Stimulated activated CD4-positive, alpha-beta T cell treated with anti-CD3 and anti-CD28 coated beads, TNF-alpha, amount 100 ng/mL, for 48 hours (primary cell): ENCODE measurements around the gene RIBC1.
"Not testable (repeated sequence)": the region's sequence is repeated elsewhere in the genome, so short reads cannot be mapped to it uniquely, and the experiment has no call there.

ENCODE experiments used
- DNase-seq, 3 donors: peaks; one replicate each; pipeline ENCODE4 v3.0.0-alpha.2; 2020; ENCODE audit warnings: low read depth in 3 of 3

The RIBC1 gene

DNA sequence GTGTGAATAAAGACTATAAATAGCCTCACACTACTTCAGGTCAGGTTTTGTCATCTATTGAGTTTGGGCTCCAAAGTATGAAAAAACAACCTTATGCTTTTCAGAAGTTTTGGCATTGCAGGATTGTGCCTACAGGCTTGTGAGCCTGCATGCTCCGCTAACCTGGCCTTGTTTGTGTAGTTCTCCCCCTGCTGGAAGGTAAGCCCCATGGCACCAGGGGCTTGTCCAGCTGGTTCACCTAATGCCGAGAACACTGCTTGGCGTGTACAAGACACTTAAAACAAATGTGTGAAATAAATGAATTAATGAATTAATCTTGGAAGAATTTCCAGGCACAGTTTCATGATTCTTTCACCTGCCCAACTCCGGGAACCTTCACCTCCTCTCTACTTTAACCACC, 13.3 kb downstream of the RIBC1 start:
- DNase-seq: peak; percentile 28 to 47 (median 36)

DNA sequence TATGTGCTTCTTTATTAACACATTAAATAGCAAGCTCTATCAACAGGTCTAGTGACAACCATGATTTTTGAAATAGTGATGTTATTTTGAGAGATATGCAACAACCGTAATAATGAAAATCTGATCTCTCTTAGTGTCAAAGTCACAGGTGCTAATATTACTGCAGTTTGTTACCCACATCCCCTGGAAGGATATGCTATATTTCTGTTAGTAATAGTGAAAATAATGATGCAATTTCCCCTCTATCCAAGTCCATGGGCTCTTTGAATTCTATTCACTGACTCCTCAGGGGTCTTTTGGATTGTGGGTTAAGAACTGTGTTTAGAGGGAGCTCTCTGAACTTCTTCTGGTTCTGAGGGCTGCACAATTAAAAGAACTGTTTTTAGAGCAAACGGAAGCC, 14.5 kb downstream of the RIBC1 start:
- DNase-seq: no peak

DNA sequence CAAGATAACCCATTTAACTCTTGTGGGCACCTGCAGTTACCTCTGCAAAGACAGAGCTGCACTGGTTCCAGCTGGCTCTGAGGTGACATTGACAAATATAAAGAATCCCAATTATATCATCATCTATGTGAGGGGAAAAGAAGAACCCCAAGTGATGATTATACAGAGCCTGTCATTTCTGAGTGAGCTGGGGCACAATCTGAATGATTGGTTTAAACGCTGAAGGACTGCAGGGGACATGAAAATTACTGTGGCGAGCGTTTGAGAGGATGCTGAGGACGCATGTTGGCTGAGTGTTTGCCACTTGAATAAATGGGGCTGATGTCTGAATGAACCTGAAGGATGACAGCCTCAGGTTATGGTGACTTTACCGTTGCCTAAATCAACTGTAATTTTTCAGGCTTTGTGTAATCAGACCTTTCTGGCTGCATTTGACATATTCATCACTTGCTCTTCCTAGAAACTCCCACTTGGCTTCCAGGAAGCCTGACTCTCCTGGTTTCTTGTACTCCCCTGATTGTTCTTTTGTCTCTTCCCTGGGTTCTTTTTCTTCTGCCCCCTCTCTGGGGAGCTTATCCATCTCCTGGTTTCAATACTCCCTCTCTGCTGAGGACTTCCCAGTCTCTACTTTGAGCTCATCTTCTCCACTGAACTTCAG, 15.6 kb downstream of the RIBC1 start:
- DNase-seq: no peak

DNA sequence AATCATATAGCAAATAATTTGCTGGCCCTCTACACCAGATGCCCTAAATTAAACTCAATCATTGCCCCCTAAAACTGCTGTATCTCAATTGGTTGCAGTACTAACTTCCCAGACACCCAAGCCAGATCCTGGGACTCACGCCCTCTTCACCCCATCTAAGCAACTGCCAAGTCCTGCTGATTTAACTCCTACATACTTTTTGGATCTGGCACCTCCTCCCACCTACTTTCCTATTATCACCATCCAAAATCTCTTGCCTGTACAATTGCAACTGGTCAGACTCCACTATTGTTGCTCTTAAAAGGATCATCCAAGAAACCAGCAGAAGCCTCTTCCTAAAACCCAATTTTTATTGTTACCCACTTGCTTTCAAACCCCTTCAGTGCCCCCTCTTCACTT, 16.2 kb downstream of the RIBC1 start:
- no peak for DNase-seq

DNA sequence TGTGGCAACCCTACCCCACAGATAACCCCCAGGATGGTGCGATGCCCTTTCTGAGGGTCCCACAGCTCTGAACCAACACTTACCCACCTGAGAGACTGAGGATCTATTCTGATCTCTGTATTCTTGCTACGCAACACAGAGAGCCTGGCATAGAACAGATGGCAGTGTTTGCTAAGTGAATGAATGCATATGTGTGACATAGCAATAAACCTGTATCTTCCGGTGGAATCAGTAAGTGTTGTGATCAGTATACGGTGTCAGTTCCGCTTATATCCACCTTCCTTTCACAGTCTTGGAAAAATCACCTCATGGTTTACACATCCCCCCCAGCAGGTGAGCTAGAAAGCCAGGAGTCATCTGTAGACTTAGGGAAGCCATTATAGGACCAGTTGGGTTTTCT, 17.4 kb downstream of the RIBC1 start:
- DNase-seq: no peak

DNA sequence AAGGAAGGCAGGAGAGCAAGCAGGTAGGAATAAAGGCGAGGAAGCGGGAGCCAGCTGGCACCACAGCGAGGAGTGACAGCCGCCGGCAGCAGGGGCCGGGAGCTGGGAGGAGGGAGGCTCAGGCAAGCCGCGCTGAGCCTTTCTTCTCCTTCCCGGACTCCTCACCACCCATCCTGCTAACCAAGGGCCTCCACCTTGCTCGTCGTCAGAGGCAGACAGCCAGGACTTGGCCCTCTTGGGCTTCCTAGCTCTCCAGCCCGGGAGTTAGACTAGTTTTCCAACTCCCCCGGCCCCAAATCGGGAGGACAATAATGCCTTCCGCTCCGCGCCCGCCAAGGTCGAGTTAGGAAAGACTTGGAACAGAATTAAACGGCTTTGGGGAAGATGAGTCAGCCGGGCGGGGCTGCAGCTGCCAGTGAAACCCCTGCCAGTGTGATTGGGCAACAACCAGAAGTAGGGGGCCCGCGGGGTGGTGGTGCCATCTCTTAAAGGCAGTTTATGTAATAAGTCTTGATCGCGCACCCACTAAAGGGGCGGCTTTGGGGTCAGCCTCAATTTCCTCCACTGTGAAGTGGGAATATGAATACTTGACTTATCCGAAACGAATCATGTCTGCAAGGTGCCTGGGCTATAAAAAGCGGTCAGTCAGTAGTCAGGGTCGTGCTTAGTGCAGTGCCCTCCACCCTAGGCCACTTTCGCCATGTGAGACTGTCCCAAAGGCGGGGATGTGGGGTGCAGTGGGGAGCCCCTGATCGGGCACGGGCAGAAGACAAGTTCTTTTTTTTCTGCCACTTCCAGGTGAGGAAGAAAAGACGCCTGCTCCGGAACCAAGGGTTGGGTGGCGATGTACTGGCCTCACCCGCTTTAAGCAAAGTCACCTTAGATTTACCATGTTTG, 18.2 kb downstream of the RIBC1 start:
- DNase-seq: no peak

DNA sequence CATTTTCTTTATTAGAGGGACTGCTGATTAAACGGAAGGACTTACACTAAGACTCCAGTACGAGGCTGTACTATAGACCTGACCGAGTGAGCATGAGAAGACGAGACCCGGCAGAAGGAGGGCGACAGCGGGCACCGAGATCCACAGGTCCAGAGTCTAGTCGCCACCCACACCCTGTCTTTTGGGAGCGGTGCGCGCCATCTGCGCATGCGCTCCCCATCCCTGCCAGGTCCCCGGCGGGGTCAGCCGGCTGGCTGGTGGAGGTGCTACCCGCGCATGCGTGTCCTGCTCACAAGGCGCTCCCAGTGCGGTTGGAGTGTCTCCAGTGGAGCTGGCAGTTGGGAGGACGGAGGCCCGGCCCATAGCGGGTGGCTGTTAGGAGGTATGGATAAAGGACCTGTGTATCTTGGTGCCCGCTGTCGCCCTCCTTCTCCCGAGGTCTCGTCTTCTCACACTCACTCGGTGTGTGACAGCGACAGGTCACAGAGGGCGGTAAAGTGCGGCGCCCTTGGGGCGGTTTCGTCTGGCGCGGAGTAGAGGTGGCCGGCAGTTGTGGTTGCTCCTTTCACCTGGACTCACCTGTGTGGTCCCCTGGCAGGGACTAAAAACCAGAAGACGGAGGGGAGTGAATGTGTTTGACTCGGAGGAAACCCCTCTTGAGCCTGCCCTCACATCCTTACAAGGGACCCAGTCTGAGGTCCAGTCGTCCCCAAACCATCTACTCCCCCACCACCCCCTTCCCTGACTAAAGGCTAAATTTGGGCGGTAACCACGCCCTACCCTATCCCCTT, 19.1 kb downstream of the RIBC1 start:
- peak; percentile 61 to 62 (median 61) for DNase-seq

DNA sequence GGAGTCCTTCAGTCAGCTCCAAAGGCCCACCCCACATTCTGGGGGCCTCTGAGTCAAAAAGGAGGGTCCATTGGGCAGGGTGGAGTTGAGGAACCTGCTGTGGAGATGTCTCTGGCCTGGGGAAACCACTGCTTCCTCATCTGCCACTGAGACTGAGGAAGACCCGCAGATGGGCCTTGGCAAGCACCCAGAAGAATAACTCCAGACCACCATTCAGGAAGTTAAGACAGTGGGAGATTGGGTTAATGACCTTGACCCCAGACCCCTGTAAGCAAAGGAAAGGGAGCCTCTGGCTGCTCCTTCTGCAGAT, 19.6 kb downstream of the RIBC1 start:
- DNase-seq: no peak

DNA sequence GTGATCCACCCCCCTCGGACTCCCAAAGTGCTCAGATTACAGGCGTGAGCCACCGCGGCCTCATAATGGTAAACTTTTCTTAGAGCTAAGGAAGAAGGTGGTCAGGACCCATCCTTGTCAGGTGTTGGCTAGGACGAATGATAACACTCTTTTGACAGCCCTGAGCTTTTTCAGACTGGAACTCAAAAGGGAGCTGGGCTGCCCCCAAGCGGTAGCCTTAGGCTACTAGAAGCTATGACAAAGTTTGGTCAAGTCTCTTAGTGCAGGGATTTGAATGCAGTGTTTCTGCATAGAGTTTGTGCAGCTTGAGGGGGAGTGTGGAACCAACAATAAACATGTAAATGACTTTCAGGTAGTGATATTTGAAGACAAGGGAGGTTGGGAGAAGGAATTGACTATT, 23.3 kb downstream of the RIBC1 start:
- peak in 2 of 3 donors; percentile 14 to 36 for DNase-seq

DNA sequence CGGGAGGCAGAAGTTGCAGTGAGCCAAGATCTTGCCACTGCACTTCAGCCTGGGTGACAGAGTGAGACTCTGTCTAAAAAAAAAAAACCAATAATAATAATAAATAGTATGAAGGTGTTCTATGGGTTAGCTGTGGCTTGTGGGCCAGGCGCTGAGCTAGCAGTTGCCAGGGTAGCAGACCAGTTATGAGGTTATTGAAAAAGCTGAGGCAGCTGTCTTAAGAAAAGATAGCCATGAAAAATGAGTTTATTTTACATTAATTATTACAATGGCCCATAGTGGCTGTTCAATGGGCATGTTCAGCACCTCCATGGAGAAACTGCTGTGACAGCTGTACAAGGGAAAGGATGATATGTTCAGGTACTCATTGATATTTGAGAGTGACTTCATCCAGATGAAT, 24.8 kb downstream of the RIBC1 start:
- no peak for DNase-seq

DNA sequence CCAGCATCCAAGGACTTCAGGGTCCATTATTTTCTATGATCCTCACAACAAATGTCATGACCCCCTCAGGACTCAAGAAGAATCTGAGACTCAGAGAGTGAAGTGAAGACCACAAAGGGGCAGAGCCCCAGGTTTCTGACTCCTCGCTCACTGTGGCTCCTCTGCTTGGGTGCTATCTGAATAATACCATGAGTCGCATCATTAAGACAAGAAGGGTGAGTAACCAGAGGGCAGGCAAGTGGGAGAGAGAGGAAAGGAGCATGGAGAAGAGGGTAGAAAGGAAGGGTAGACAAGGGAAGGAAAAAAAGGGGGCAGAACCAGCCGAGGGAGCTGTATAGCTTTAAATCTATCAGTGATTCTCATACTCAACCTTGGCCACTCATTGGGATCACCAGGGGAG, 27.0 kb downstream of the RIBC1 start:
- no peak for DNase-seq

DNA sequence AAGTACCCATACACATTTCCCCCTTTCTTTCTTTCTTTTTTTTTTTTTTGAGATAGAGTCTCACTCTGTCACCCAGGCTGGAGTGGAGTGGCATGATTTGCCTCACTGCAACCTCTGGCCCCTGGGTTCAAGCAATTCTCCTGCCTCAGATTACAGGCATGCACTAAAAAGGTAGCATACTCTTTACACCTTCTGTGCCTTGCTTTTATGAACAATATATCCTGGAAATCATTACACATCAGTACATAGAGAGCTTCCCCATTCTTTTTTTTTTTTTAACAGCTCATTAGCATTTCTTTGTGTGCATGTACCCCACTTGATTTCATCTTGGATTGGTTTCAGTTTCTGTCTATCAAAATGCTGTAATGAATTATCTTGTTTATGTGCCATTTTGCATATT, 30.1 kb downstream of the RIBC1 start:
- no peak for DNase-seq

DNA sequence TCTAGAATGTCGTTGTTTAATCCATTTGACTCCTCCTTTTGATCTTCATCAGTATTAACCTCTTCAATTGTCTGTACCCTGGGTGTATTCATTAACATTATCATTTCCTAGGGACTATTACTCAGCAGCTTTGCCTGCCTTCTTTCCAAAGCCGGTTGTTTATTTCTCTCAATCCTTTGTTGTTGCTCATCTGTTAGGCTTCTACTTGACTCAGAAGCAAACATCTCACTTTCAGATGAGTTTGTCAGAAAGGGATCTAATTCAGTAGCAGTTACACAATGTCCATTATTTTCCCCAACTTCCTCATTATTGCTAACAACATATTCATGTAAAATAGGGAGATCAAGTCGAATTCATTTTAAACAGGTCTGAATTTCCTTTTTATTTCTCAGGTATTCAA, 33.6 kb downstream of the RIBC1 start:
- DNase-seq: no peak

DNA sequence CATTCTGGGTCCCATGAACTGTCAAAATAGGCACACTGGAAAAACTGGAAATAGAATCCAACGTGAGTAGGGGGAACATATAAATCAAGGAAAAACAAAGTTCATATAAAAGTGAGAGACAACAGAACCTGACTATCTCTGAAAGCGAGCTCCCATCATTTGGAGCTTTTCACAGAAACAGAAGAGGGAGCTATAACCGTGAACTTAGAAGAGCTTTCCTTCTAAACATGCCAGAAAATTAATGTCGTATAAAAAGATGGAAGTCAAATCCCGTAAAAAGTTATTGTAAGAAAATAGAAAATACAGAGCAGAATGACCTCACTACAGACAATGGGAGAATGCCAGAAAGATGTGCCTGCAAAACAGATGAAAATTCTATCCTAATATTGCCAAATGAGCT, 35.4 kb downstream of the RIBC1 start:
- DNase-seq: no peak

DNA sequence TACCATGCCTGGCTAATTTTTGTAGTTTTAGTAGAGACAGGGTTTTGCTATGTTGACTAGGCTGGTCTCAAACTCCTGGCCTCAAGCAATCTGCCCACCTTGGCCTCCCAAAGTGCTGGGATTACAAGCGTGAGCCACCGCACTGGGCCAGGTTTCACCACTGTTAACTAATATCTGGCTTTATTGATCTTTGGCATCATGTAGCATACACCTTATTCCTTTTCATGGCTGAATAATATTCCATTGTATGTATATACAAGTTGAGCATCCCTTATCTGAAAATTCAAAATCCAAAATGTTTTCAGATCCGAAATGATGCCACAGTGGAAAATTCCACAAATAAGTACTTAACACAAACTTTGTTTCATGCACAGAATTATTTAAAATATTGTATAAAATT, 46.0 kb downstream of the RIBC1 start:
- not testable (repeated sequence) for DNase-seq

DNA sequence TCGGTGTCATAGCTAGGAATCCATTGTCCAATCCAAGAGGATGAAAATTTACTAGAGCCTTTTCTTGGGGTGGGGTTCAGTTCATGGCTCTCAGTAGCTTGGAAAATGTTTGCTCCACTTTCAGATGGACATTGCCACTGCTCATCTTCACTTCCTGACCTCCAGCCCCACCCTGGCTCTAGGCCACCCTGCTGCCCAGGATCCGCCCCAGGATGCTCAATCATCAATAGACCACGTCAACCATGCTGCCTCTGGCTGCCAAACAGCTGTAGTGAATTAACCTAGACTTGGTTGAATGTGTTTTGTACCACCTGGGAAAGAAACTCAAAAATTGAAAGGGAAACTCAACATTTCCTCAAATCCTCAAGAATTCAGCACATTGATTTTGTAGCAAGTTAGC, 48.7 kb downstream of the RIBC1 start:
- DNase-seq: no peak

DNA sequence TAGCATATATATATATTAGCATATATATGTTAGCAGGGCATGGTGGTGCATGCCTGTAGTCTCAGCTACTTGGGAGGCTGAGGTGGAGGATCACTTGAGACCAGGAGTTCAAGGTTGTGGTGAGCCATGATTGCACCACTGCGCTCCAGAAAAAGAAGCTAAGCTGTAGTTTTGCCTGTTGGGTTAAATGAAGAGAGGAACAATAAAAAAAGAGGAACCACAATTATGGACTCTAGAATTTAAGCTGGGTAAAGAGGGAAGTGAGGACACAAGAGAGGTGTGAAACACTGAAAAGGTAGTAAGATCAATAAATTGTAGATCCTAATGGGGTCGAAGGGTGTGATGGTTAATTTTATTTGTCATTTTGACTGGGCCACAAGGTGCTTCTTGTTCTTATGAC, 52.0 kb downstream of the RIBC1 start:
- DNase-seq: no peak

DNA sequence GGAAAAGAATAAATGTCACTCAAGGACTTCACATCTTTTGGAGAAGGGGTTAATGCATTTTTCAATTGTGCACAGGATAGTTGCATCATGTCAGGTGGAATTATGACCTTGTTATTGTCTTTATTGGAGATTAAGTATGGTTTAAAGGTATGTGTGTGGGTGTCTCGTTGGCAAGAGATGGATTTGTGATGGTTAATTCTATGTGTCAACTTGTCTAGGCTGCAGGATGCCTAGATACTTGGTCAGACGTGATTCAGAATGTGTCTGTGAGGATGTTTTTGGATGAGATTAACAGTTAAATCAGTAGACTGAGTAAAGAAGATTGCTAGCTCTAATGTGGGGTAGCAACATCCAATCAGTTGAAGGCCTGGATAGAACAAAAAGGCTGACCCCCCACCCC, 53.7 kb downstream of the RIBC1 start:
- no peak for DNase-seq

DNA sequence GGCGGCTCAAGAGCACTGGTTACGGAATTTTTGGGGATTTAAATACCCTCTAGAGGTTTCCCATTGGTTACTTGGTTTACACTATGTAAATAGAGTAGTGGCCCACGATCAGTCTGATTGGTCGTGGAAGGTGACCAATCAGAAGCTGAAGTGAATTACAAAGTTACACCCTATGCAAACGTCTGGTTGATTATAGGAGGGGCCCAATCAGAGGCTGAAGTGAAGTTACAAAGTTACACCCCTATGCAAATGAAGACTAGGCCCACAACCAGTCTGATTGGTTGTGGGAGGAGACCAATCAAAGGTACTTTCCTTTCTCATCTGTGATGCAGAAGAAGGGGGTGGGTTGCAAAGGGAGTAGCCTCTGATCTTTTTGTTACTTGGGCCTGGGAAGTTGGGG, 56.6 kb downstream of the RIBC1 start:
- no peak for DNase-seq
